Liver (tissue), 3 donors: ENCODE measurements around the gene KLK1.

ENCODE experiments used
- EGR1 ChIP-seq, 2 donors: IDR thresholded peaks; 2 replicates each; pipeline ENCODE4 v1.6.1; 2016 to 2018; ENCODE audit warnings: antibody characterized with exemption in 2 of 2, low read depth in 2 of 2
- HNF4G ChIP-seq: IDR thresholded peaks from 2 replicates; pipeline ENCODE4 v1.6.1; 2016; ENCODE audit warnings: antibody characterized with exemption
- JUND ChIP-seq, 2 donors: IDR thresholded peaks; 2 replicates each; pipeline ENCODE4 v1.6.1; 2016; ENCODE audit warnings: antibody characterized with exemption in 2 of 2
- RXRA ChIP-seq, 2 donors: IDR thresholded peaks; 2 replicates each; pipeline ENCODE4 v1.6.1; 2017 to 2018; ENCODE audit warnings: antibody characterized with exemption in 2 of 2, mild to moderate bottlenecking in 1 of 2
- TAF1 ChIP-seq: conservative IDR thresholded peaks from 2 replicates; pipeline ENCODE4 v1.6.1; 2016; ENCODE audit warnings: antibody characterized with exemption, mild to moderate bottlenecking
- YY1 ChIP-seq: IDR thresholded peaks from 2 replicates; pipeline ENCODE4 v1.6.1; 2016; ENCODE audit warnings: antibody characterized with exemption, mild to moderate bottlenecking
- TF ChIP-seq, protein P1 (sequence below): IDR thresholded peaks from 2 replicates; pipeline ENCODE4 v1.6.1; 2016; ENCODE audit warnings: antibody characterized with exemption, mild to moderate bottlenecking
- TF ChIP-seq, protein P2 (sequence below): fragments of 150-350 bp; IDR thresholded peaks from 2 replicates; pipeline ENCODE4 v1.5.1; 2017; ENCODE audit warnings: improper control_type of control experiment, low read depth, low read length; ENCODE audit not compliant: missing input control
- TF ChIP-seq, protein P3 (sequence below): IDR thresholded peaks from 2 replicates; pipeline ENCODE4 v1.6.1; 2016; ENCODE audit warnings: antibody characterized with exemption
- TF ChIP-seq, protein P4 (sequence below): IDR thresholded peaks from 2 replicates; pipeline ENCODE4 v1.6.1; 2016; ENCODE audit warnings: antibody characterized with exemption
- TF ChIP-seq, protein P5 (sequence below): IDR thresholded peaks from 2 replicates; pipeline ENCODE4 v1.6.1; 2016; ENCODE audit warnings: antibody characterized with exemption
- donor health status: healthy.
- donor health status: healthy.

DNA sequence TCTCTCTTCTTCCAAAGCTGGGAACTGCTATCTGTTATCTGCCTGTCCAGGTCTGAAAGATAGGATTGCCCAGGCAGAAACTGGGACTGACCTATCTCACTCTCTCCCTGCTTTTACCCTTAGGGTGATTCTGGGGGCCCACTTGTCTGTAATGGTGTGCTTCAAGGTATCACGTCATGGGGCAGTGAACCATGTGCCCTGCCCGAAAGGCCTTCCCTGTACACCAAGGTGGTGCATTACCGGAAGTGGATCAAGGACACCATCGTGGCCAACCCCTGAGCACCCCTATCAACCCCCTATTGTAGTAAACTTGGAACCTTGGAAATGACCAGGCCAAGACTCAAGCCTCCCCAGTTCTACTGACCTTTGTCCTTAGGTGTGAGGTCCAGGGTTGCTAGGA, 36.3 kb upstream of the KLK1 start:
- TF ChIP-seq, protein P1, sequence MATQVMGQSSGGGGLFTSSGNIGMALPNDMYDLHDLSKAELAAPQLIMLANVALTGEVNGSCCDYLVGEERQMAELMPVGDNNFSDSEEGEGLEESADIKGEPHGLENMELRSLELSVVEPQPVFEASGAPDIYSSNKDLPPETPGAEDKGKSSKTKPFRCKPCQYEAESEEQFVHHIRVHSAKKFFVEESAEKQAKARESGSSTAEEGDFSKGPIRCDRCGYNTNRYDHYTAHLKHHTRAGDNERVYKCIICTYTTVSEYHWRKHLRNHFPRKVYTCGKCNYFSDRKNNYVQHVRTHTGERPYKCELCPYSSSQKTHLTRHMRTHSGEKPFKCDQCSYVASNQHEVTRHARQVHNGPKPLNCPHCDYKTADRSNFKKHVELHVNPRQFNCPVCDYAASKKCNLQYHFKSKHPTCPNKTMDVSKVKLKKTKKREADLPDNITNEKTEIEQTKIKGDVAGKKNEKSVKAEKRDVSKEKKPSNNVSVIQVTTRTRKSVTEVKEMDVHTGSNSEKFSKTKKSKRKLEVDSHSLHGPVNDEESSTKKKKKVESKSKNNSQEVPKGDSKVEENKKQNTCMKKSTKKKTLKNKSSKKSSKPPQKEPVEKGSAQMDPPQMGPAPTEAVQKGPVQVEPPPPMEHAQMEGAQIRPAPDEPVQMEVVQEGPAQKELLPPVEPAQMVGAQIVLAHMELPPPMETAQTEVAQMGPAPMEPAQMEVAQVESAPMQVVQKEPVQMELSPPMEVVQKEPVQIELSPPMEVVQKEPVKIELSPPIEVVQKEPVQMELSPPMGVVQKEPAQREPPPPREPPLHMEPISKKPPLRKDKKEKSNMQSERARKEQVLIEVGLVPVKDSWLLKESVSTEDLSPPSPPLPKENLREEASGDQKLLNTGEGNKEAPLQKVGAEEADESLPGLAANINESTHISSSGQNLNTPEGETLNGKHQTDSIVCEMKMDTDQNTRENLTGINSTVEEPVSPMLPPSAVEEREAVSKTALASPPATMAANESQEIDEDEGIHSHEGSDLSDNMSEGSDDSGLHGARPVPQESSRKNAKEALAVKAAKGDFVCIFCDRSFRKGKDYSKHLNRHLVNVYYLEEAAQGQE, result no peak
- no peak for TF ChIP-seq TAF1
- TF ChIP-seq, protein P2, sequence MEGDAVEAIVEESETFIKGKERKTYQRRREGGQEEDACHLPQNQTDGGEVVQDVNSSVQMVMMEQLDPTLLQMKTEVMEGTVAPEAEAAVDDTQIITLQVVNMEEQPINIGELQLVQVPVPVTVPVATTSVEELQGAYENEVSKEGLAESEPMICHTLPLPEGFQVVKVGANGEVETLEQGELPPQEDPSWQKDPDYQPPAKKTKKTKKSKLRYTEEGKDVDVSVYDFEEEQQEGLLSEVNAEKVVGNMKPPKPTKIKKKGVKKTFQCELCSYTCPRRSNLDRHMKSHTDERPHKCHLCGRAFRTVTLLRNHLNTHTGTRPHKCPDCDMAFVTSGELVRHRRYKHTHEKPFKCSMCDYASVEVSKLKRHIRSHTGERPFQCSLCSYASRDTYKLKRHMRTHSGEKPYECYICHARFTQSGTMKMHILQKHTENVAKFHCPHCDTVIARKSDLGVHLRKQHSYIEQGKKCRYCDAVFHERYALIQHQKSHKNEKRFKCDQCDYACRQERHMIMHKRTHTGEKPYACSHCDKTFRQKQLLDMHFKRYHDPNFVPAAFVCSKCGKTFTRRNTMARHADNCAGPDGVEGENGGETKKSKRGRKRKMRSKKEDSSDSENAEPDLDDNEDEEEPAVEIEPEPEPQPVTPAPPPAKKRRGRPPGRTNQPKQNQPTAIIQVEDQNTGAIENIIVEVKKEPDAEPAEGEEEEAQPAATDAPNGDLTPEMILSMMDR, result no peak
- TF ChIP-seq, protein P3, sequence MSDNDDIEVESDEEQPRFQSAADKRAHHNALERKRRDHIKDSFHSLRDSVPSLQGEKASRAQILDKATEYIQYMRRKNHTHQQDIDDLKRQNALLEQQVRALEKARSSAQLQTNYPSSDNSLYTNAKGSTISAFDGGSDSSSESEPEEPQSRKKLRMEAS, result no peak
- no peak for TF ChIP-seq HNF4G
- TF ChIP-seq EGR1 (IDR thresholded peaks at IDR 0.05; ENCODE audit: low read depth in 2 of 2), result no peak
- TF ChIP-seq, protein P4, sequence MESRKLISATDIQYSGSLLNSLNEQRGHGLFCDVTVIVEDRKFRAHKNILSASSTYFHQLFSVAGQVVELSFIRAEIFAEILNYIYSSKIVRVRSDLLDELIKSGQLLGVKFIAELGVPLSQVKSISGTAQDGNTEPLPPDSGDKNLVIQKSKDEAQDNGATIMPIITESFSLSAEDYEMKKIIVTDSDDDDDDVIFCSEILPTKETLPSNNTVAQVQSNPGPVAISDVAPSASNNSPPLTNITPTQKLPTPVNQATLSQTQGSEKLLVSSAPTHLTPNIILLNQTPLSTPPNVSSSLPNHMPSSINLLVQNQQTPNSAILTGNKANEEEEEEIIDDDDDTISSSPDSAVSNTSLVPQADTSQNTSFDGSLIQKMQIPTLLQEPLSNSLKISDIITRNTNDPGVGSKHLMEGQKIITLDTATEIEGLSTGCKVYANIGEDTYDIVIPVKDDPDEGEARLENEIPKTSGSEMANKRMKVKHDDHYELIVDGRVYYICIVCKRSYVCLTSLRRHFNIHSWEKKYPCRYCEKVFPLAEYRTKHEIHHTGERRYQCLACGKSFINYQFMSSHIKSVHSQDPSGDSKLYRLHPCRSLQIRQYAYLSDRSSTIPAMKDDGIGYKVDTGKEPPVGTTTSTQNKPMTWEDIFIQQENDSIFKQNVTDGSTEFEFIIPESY, result no peak
- TF ChIP-seq YY1, result no peak
- TF ChIP-seq, protein P5, sequence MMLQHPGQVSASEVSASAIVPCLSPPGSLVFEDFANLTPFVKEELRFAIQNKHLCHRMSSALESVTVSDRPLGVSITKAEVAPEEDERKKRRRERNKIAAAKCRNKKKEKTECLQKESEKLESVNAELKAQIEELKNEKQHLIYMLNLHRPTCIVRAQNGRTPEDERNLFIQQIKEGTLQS, result no peak
- TF ChIP-seq JUND (IDR thresholded peaks at IDR 0.05), result no peak
- no peak for TF ChIP-seq RXRA (IDR thresholded peaks at IDR 0.05)
